ENCODE results near the gene CLPX.
"Not testable (repeated sequence)": the region's sequence is repeated elsewhere in the genome, so short reads cannot be mapped to it uniquely, and the experiment has no call there.

Gene CLPX

DNA sequence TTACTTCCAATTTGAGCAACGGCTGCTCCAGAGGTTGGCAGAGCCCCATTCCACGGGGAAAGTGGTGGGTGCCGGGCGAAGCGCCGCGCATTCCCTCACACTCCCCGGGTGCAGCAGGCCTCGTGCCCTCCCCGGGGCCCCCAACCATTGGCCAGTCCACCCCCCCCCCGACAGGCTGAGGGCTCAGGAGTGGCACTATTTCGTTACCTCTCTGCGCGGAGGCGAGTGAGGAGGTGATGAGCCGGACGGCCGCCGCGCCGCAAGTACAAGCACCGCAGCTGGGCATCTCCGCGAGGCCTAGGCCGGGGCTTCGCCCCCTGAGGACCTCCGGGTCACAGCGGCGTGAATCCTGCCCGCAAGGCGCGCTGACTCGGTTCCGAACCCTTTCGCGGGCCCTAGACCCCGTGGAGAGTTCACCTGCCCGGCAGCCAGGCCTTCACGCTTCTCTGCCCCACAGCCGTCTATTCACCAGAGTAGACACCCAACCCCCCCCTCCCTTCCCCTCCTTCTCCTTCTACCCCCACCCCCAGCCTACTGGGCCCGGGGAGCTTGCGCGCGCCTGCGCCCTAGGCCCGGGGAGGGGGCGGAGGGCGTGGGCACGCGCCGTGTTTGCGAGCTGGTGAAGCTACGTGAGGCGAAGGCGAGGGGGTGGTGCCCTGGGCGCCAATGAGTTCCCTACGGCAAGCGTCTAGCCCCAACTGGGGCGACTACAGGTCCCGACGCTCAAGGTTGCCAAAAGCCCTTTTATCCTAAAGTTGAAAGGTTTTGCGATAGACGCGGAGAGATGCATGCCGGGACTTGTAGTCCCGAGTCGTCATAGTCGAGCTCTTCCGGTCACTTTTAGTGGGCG lies at the start of gene CLPX:
CLPX (minus strand) TSS at position 475 of the 850 bp plus-strand sequence; CDS start at position 286, 189 bp downstream.
- DNase-seq (ENCODE audit: low spot score) = peak; percentile 95
- in situ Hi-C loops (cut with MboI; ENCODE audit: low sequenced_read_pairs, unreplicated experiment) = loop anchor here (25.0 kb wide), 1 partner anchor 102 kb away; the partner anchor contains the start of genes PARP16 and RNU5A-1
- TF ChIP-seq, protein P1, sequence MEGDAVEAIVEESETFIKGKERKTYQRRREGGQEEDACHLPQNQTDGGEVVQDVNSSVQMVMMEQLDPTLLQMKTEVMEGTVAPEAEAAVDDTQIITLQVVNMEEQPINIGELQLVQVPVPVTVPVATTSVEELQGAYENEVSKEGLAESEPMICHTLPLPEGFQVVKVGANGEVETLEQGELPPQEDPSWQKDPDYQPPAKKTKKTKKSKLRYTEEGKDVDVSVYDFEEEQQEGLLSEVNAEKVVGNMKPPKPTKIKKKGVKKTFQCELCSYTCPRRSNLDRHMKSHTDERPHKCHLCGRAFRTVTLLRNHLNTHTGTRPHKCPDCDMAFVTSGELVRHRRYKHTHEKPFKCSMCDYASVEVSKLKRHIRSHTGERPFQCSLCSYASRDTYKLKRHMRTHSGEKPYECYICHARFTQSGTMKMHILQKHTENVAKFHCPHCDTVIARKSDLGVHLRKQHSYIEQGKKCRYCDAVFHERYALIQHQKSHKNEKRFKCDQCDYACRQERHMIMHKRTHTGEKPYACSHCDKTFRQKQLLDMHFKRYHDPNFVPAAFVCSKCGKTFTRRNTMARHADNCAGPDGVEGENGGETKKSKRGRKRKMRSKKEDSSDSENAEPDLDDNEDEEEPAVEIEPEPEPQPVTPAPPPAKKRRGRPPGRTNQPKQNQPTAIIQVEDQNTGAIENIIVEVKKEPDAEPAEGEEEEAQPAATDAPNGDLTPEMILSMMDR (IDR thresholded peaks at IDR 0.05; ENCODE audit: borderline replicate concordance, control extremely low read depth, extremely low read depth, insufficient read depth, missing control alignments) = no peak

DNA sequence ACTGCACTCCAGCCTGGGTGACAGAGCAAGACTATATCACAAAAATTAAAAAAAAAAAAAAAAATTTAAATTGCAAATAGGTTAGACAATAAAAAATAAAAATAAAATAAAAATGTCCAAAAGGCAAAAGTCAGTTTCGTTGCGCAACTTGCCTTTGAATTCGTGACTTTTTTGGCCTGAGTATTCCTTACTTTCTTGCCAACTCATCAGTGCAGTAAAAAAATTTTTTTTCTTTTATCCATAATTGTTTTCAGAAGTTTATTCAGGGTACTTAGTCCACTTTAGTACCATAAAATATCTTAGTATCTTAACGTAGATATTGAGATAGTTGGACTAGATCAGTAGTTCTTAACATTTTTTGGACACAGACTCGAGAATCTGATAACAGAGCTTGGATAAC lies 48.6 kb upstream of the CLPX start:
- DNase-seq (ENCODE audit: low spot score) = no peak
- TF ChIP-seq, protein P1 (IDR thresholded peaks at IDR 0.05; ENCODE audit: borderline replicate concordance, control extremely low read depth, extremely low read depth, insufficient read depth, missing control alignments) = no peak
- in situ Hi-C loops (cut with MboI; ENCODE audit: low sequenced_read_pairs, unreplicated experiment) = no loop called here

DNA sequence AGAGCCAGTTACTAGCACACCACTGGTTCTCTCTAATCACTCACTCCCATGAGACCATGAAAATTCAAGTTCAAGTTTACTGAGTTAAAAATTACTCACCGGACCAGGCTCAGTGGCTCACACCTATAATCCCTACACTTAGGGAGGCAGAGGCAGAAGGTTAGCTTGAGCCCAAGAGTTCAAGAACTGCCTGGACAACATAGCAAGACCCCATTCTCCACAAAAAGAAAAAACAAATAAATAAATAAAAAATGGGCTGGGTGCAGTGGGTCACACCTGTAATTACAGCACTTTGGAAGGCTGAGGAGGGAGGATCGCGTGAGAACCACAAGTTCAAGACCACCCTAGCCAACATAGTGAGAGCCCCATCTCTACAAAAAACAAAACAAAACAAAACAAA lies 47.4 kb upstream of the CLPX start:
- TF ChIP-seq, protein P1 (IDR thresholded peaks at IDR 0.05; ENCODE audit: borderline replicate concordance, control extremely low read depth, extremely low read depth, insufficient read depth, missing control alignments) = no peak
- no peak for DNase-seq (ENCODE audit: low spot score)
- in situ Hi-C loops (cut with MboI; ENCODE audit: low sequenced_read_pairs, unreplicated experiment) = no loop called here

DNA sequence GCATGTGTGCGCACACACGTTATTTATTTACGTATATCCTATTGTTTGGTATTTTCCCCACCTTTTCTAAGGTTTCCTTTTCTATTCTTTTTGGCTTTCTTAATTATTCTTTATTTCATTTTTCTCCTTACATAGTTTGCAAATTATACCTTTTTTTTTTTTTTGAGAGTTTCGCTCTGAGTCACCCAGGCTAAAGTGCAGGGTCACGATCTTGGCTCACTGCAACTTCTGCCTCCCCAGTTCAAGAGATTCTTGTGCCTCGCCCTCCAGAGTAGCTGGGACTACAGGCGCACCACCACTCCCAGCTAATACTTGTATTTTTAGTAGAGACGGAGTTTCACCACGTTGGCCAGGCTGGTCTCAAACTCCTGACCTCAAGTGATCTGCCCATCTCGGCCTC lies 46.2 kb upstream of the CLPX start:
- TF ChIP-seq, protein P1 (IDR thresholded peaks at IDR 0.05; ENCODE audit: borderline replicate concordance, control extremely low read depth, extremely low read depth, insufficient read depth, missing control alignments) = no peak
- DNase-seq (ENCODE audit: low spot score) = no peak
- in situ Hi-C loops (cut with MboI; ENCODE audit: low sequenced_read_pairs, unreplicated experiment) = no loop called here

DNA sequence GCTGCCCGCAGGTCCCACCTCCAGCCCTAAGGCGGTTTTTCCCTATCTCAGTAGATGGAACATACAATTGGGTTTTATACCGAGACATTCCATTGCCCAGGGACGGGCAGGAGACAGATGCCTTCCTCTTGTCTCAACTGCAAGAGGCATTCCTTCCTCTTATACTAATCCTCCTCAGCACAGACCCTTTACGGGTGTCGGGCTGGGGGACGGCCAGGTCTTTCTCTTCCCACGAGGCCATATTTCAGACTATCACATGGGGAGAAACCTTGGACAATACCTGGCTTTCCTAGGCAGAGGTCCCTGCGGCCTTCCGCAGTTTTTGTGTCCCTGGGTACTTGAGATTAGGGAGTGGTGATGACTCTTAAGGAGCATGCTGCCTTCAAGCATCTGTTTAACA lies 41.8 kb upstream of the CLPX start:
- in situ Hi-C loops (cut with MboI; ENCODE audit: low sequenced_read_pairs, unreplicated experiment); DNase-seq (ENCODE audit: low spot score): not testable (repeated sequence)

DNA sequence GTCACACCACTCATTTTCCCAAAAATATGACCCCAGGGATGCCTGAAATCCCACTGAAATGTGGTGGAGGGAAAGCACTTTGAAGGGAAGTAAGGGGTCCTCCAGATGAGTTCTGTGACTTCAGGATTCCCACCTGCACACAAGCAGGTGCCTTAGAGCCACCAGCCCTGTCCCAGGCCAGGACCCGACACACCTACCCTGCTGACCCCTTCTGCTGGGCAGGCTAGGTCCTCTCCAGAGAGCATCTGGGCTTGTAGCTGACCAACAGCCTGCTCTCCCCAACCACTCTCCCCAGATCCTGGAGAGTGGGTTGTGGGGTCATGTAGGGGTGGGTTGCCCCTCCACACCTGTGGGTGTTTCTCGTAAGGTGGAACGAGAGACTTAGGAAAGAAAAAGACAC lies 41.1 kb upstream of the CLPX start:
- in situ Hi-C loops (cut with MboI; ENCODE audit: low sequenced_read_pairs, unreplicated experiment) = no loop called here
- DNase-seq (ENCODE audit: low spot score) = no peak
- TF ChIP-seq, protein P1 (IDR thresholded peaks at IDR 0.05; ENCODE audit: borderline replicate concordance, control extremely low read depth, extremely low read depth, insufficient read depth, missing control alignments) = no peak

DNA sequence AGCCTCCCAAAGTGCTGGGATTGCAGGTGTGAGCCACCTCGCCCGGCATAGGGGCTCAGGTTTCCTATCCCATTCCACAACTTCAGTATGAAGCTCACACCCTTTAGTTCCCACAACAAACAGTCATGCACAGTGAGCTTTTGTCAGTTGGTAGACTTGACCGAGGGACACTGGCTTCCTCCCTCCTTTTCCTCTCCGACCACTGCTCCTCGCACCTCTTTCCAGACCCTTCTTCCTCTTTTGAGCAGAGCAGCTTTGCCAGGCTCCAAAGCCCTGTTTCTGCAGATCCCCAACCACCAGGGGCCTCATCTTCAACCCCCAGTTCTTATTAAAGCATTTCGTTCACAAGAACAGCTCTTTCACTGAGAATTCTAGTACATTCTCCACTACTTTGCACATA lies 38.9 kb upstream of the CLPX start:
- in situ Hi-C loops (cut with MboI; ENCODE audit: low sequenced_read_pairs, unreplicated experiment) = no loop called here
- DNase-seq (ENCODE audit: low spot score) = no peak
- TF ChIP-seq, protein P1 (IDR thresholded peaks at IDR 0.05; ENCODE audit: borderline replicate concordance, control extremely low read depth, extremely low read depth, insufficient read depth, missing control alignments) = no peak

Data from GM13976 (cell line).